GM21360 (cell line): ENCODE data around the gene ADAMTS17.

Source experiments
- ATAC-seq: cut with Tn5 transposase; IDR thresholded peaks from one replicate; pipeline ENCODE4 v1.9.1; 2021; ENCODE audit warnings: mild to moderate bottlenecking, moderate library complexity; ENCODE audit not compliant: unreplicated experiment

ADAMTS17 gene

DNA sequence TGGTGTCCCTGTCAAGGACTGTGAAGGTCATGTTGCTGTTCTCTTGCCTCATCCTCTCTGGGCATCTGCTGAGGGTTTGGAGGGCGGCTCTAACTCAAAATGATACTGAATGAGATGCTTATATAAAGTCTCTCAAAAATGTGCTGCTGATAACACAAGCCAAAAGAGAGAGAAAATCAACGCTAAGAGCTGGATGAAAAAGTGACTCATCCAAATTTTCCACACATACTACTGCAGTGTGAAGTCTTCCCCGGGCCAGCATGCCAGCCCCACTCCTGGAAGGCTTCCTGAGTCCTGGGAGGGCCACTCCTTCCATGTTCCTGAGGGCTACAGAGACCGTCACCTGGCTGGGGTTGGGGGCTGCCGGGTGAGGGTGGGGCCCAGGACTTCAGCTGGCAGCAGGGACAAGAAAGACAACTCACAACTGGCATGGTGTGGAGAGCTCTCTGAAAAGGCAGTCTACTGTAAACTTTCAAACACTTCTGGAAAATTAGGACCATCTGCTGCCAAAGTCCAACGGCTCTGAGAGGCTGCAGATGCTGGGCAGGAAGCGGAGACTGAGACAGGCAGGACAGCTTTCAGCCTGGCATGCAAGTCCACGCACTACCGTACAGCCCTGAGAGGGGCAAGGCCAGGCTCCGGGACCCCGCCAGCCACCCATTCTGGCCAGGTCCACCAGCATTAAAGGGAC lies 200.3 kb downstream of the ADAMTS17 start:
- no peak for ATAC-seq

DNA sequence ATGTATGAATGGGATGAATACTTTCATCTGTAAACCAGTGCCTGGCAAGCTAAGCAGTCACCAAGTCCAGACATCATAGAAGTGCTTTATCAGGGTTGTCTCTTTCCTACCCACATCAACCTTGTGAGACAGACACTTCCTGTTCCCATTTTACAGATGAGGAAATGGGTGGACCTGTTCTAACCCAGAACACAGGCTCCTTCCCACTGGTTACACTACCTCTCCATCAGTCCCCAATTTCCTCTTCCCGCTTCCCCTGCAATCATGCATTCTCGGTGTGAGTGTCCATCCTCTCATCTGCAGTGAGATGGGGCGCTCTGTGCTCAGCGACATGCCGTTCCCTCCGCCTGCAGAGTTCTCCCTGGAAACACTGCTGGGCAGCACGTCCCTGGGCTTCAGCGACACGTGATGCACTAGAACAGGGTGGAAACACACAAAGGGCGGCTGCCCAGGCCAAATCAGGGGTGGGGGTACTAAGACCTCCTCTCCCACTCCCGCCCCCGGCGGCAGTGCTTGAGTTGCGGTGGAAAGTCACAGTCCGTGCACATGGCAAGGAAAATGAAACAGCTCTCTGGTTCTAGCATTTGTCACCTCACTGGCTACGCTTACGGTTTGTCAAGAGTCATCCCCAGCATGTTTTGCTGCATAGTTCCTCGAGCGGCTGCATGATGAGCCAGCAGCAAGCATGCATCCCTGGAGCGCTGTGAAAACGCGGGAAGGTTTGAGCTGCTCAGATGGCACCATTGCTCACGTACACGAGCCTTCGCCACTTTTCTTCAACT lies 201.1 kb downstream of the ADAMTS17 start:
- no peak for ATAC-seq

DNA sequence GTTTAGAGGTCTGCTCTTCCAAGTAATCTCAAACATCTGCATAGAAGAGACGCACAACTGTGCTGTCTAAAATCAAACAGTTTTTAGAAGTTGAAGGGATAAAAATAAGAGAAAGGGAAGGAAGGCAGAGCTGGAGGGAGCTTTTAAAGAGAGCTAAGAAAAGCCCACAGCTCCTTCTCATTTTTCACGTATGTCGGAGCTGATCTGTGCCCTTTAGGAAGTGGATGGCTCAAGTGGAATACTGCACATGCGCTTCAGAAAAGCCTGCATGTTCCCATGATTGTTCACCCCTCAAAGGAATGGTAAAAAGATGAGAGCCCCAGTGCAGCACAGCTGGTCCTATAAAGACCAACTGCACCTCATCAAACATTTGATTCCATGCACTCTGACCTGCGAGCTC lies 207.2 kb downstream of the ADAMTS17 start:
- no peak for ATAC-seq

DNA sequence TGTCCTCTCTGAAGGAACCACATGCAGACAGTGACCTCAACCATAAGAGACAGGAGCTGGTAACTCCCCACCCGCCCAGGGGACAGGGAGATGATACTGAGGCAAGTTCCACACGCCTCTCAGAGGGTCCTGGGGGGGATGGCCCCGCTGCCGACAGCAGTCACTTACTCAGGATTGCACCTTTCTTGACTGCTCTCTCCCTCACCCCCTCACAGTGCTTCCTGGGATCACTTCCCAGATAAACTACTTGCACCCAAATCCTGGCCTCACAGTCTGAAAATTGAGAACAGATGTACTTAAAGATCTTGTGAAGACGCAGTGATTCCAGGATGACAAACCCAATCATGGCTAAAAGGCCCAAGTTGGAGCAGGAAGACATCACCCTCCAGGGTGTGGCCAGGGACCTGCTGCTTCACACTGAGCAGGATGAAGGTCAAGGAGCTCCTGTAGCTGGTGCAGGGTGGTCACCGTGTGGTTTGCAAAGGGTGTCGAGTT lies 207.6 kb downstream of the ADAMTS17 start:
- ATAC-seq: no peak

DNA sequence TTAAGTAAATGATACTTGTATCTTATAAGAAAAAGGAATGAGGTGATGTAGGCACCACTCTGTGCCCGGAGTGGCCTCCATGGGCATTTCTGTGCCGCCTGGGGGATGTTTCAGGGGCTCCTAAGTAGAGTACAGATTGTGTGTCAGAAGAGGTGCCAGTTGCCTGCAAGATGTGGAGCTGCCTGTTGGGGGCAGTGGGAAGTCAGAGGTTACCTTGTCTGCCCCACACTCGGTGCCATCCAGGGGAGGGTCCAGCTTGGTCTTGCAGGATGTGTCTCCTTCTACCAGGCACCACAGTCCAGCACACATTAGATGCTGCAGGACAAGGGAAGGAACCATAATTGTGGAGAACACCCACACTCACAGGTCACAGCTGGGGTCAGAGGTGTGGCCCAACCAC lies 208.8 kb downstream of the ADAMTS17 start:
- no peak for ATAC-seq

DNA sequence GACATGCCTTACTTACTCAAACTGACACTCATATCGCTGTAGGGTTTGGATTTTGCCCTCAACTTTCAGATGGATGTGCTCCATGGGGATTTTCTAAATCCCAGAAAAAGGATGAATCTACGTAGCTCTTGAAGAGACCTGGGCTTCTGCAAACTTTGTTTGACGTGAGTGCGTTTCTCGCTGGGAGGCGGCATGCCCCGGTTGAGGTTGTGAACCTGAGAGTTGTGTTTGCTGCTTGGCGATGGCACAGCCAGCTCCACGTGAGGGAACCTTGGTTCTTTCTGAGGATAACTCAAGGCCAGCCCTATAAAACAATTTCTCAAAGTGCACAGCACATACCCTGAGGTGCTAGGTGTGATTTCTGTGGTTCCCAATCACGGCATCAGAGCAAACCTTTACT lies 209.5 kb downstream of the ADAMTS17 start:
- no peak for ATAC-seq

DNA sequence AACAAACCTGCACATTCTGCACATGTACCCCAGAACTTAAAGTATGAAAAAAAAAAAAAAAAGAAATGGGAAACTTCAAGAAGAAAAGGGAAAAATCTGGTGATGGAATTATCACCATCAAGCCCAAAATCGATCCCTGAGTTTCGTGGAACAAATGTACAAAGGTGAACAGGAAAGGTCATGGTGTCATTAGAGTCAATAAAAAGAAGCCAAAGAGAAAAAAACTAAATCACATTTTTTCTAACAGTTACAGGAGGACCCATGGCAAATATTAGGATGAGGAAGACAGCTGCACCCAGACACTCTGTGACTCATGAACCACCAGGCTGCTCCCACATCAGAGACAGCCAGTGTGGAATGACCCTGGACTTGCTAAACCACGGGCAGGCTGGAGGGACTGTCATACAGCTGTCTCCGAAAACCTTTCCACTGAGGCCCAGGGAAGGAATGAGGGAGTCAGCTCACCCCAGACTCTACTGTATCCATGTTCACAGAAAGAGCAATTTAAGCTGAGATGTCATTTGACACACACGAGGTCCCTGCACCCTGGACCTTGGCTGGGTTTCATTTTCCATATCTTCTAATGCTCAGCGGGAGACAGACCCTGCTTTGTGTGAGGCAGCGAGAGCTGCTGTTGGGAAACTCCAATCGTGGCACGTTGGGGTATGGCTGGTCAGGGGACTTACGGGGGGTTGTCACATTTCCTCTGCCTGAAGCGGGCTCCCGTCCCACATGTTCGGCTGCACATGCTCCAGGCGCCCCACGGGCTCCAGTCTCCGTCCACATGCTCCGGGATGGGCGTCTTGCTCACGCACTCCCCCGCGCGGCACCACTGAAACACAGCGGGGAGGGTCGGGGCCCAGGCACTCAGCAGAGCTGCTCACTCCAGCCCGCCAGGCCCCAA lies 210.2 kb downstream of the ADAMTS17 start:
- no peak for ATAC-seq

DNA sequence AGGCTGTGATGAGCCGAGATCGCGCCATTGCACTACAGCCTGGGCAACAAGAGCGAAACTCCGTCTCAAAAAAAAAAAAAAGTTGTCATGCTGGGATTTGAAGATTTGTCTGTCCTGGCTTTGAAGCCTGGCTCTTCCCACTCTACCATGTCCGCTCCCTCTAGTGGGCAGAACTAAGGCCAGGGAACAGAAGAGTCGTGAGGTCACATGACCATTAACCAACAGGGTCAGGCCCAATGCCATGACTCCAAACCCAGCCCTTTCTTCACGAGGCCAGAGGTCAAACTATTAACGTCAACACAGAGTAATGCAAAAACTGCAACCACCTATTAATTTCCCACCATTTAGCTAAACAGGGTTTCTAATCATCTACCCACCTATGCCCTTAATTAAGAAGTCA lies 212.1 kb downstream of the ADAMTS17 start:
- no peak for ATAC-seq

DNA sequence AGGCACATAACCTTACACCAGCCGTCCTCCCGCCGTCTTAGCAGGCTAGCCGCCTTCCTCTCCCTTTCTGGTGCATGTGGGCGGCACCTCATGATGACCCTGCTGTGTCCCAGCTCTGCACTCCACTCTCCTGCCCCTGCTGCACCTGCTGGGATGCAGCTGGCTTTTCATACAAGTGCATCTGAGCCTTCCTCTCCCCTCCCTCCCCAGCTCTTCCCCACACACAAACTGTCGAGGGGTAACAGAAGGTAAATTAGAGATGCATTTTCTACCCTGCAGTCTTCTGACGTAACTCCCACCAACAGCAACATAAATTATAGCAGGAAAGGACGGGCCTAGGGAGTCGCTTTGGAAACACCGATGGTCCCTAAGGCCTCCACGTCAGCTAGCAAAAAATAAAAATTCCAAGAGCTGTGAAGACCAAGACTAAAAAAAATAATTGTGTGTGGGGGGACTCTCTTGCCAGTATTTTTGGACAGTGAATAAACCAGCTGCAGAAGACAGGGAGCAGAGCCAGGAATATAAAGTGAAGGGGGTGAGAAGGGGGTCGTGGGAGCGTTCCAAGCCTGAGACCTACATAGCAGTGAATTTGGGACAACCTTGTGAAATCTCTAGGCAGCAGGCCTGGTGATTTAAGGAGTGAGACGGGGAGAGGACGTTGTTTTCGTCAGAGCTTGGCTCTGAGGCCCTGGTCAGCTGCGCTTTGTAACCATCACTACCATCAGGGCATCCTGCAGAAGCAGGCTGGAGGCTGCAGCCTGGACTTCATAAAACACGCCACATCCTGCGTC lies 216.2 kb downstream of the ADAMTS17 start:
- no peak for ATAC-seq

DNA sequence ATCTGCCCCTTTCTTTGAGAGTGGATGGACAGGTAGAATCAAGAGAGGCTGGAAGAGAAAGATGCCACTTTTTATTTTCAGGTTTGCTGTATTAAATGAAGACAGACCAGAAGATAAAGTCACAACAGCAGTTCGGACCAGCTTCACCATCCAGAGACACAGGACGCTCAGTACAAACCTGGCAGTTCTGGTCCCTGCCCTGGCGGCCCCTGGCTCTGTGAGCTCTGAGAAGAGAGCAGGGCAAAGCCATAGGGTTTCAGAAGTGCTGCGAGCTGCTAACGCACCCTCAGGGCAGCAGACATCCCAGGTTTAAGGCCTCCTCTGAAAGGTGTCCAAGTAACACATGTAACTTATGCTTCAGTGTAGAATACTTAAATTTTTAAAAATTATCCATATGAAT lies 216.8 kb downstream of the ADAMTS17 start:
- ATAC-seq: no peak

DNA sequence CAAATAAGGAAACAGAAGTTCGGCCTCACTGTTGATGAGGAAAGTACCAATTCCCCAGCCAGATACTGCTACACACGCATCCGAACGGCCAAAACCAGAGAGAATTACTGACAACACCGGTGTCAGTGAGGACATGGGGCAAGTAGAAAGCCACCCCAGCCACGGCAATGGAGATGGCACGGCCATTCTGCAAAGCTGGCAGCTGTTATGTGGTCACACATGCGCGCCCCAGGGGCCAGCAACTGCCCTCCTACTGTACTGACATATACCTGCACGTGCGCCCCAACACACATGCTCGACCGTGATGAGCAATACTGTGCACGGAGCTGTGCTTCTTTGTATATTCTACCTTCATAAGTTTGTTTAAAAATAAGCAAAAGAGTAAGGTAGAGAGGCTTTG lies 217.4 kb downstream of the ADAMTS17 start:
- no peak for ATAC-seq

DNA sequence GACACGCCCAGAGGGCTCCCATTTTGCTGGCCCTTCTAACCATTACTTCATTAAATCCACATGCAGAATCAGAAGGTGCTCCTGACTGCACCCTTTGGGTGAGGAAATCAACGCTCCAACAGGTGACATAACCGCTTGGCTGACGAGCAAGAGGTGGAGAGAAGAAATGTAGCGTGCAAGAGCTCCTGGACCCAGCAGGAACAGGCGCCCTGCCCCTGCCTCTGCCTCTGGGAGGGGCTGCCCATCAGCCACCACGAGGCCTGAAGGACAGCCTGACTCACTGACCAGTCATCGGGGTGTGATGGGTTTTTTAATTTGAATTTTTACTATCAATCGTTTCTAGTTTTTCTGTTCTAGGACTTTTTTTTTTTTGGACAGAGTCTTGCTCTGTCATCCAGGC lies 218.2 kb downstream of the ADAMTS17 start:
- ATAC-seq: no peak

DNA sequence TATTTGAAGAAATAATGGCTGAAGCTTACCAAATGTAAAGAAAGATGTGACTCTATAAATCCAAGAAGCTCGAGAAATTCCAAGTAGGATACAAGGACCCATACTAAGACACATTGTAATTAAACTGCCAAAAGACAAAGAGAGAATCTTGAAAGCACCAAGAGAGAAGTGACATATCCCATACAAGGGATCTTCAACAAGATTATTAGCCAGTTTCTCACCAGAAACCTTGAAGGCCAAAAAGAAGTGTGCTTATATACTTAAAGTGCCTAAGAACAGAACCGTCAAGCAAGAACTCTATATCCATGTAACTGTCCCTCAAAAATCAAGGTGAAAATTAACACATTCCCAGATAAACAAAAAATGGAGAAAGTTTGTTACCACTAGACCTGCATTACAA lies 220.5 kb downstream of the ADAMTS17 start:
- ATAC-seq: no peak

DNA sequence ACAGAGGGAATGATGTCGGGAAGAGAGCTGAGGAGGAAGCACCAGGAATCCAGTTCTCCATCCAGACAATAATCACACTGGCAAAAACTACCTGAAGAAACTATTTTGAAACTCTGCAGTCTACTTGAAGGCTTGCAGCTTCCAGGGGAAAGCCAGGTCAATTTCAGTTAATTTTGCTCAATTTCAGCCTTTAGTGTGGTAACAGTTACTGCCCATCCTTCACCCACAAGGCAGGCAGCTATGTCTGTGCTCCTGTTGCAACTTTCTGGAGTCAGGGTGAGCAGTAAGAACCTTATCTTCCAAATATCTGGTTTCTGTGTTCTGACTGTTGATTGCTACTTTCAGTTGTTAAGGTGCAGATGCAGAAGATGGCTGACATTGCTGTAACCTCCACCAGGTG lies 221.7 kb downstream of the ADAMTS17 start:
- no peak for ATAC-seq

DNA sequence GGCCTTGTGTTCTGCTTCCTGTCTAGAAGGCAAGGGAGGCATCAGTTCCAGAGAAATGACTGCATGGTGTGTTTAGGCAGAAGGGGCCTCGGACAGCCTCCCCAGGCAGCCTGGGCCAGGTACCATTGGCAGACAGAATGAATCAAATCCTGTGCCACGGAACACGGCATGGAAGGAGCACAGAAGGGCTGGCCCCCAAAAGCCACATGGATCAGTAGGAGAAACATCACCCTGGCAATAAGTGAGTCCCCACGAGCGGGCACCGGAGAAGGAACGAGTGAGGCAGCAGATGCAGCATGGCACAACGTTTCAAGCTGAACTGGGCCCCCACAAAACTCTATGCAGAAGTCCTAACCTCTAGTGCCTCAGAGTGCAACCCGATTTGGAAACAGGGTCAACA lies 223.2 kb downstream of the ADAMTS17 start:
- no peak for ATAC-seq

DNA sequence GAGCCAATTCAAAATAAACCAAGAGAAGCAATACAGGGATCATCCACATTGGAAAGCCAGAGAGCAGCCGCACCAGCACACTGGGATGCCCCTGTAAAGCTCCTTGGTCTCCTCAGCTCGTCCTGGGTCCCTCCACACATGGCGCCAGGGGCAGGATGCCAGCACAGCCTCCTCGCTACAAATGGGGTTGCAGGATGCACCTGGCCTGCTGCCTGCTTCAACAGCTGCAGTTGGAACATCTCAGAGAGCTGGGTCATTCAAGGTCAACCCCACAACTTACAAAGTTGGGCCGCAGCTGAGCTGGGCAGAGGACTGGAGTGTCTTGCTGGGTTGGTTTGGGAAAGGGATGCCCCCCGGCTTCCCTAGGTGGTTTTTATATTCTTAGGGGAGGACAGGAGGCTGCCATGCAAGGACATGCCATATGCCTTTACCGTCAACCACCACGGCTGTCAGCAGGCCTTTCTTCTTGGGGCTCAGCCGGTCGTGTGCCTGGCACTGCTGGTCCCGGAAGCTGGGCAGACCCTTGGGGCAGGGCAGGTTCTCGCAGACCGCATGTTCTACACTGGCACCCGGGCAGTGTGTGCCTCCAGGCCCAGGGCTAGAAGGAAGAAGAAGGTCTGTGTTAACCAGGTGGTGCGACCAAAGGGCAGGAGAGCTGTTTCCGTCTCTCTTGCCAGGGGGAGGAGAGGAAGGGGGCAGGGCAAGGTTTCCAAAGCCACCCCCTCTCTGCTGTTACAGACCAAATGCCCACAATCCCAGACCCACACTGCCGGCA lies 225.2 kb downstream of the ADAMTS17 start:
- ATAC-seq: no peak

DNA sequence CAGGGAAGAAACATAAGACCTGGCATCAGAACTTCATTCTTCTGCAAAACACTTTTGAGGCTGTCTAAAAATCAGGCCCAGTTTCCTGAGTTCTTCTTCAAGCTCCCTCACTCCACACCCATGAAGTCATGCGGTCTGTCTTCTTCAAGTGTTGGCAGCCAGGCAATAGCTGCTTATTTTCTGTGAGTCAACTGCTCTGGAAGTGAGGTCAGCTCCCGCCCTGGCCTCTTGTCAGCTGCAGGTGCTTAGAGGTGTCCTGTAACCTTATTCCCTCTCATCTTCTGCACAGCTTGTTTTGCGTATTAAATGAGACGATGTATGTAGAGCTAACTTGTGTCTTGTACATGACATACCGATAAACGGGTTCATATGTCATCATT lies 226.1 kb downstream of the ADAMTS17 start:
- ATAC-seq: no peak

DNA sequence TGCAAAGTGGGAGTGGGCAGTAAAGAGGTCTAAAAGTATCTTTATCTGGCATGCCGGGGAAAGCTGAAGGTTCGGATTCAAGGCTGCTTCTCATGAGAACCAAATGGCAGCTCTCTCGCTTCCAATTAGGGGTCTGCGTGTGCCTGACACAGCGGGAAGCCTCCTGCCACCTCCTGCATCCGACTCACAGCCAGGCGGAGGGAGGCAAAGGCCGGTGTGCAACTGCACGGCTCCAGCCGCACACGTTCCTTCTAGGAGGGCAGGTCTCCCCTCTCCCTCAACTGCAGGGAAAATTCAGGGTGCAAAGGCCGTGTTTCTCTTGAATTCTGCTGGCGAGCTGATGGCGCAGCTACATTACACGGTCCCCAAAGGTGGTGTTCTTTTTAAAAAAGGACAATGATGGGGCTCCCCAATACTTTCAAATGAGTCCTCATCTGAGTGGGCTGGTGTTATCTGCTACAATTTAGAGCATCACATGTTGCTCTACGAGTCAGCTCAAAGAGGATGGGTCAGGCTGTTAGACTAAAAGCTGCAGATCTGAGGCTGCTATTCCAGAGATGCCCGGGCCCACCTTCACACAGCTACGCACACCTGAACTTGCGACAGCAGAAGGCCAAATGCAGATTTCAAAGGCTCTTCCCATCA lies 226.6 kb downstream of the ADAMTS17 start:
- ATAC-seq: no peak

DNA sequence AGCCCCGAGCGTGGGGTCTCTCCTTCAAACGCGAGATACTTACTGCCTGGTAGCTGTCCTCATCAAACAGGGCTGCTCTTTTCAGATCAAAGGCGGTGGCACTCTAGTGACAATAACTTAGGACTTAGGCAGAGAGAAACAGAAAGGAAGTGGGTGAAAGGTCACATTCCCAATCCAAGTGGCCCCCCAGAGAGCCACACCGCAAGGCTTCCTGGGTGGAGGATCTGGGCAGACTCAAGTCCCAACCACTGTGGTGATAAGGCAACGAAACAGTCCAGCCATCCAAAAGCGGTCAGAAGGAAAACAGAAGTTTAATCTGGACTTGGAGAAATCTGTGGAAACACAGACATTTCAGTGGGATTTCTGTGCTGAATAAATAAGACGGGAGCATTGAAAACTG lies 227.2 kb downstream of the ADAMTS17 start:
- no peak for ATAC-seq
